Neural crest cell (in vitro differentiated cells): Measurements from ENCODE around the gene ING4. TPM values are rescaled to one million over a fixed set of nuclear protein-coding genes. Genes with fewer than 3 reads are reported as not detected.
"Not testable (repeated sequence)": the region's sequence is repeated elsewhere in the genome, so short reads cannot be mapped to it uniquely, and the experiment has no call there.

Experiments
- DNase-seq: peaks from one replicate; pipeline ENCODE4 v3.0.0; 2021; ENCODE audit warnings: low read depth, mixed read lengths, low spot score
- H3K27ac Mint-ChIP-seq: one replicate; pipeline ENCODE4 v1.8.0; 2021; ENCODE audit warnings: mild to moderate bottlenecking, mixed read lengths; ENCODE audit not compliant: unreplicated experiment
- H3K27me3 Mint-ChIP-seq: 2 replicates; pipeline ENCODE4 v1.8.0; 2021; ENCODE audit warnings: low read depth, mild to moderate bottlenecking, mixed read lengths
- H3K36me3 Mint-ChIP-seq: 2 replicates; pipeline ENCODE4 v1.8.0; 2021; ENCODE audit warnings: low read depth, mild to moderate bottlenecking, mixed read lengths
- H3K4me1 Mint-ChIP-seq: 2 replicates; pipeline ENCODE4 v1.8.0; 2021; ENCODE audit warnings: mixed read lengths
- H3K4me3 Mint-ChIP-seq: one replicate; pipeline ENCODE4 v1.8.0; 2021; ENCODE audit warnings: mild to moderate bottlenecking, mixed read lengths
- H3K9me3 Mint-ChIP-seq: 2 replicates; pipeline ENCODE4 v1.8.0; 2021; ENCODE audit warnings: mixed read lengths
- long read RNA-seq: library from polyadenylated mRNA; unstranded; transcript quantifications from one replicate; pipeline ENCODE4 v2.0.0, GENCODE V29; 2020
- total RNA-seq: library from RNA; stranded (reverse); gene quantifications from 2 replicates; pipeline ENCODE4 v1.2.1, GENCODE V29; 2021
- TF ChIP-seq, protein P1 (sequence below): fragments of 200-600 bp; sonication (generic); conservative IDR thresholded peaks from 2 replicates; pipeline ENCODE4 v1.5.0; 2021; ENCODE audit warnings: antibody characterized with exemption, mild to moderate bottlenecking

ING4 gene
- 37.9 TPM in 2 replicates for total RNA-seq
- long read RNA-seq, transcript ING4-201 (8 exons, 1,709 nt), result major isoform, 33 of 100 reads
- long read RNA-seq, transcript ING4-203 (8 exons, 741 nt), result minor isoform, 10 of 100 reads
- long read RNA-seq, transcript ING4-218 (7 exons, 1,280 nt), result minor isoform, 6 of 100 reads
- long read RNA-seq, transcript ING4-202 (8 exons, 1,393 nt), result minor isoform, 22 of 100 reads
- long read RNA-seq, partial matches to known transcripts, result 1 of 100 reads
- long read RNA-seq, other reads (novel, unspliced or antisense), result 21 of 100 reads

DNA sequence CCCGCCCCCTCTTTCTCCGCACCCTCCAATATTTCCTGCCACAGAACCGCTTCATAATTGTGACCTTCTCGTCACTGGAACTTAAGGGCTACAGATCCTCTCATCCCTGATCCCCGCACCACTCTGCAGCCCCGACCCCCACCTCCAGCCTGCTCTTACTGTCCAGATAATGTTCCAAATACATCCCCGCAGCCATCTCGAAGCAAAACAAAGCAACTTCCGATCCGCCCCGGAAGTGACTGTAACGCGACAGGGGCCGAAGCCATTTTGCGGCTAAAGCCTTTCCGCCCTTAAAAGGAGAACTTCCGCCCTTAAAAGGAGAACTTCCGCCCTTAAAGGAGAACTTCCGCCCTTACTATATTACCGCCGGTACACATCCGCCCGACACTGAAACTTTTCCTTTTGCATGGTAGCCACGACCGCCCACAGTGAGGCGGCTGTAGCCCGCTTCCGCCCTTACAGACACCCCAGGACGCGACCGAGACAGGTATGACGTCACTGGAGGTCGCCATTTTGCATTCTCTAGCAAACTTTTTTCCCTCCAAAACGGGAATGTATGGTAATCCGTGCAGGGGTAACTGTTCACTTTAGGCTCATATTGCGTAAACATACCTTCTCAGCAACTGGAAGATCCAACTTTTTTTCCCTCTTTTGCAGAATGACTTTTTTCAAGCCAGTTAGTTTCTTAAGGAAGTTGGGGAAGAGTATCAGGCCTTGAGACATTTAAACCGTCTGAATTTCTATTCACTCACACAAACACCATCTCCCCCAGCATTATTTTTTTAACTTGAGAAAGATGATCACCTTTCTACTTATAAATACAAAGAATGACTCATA, at the start of gene ING4:
ING4 (minus strand) TSS at position 214 of the 837 bp plus-strand sequence; CDS start at position 196, 18 bp downstream.
- Mint-ChIP-seq H3K27ac (peak within 1 kb of the TSS; percentile 98), H3K36me3 (peaks cover 6% of the 10 kb centered on the region), H3K27me3 (no peaks in the 10 kb centered on the region), H3K9me3 (no peaks in the 10 kb centered on the region), H3K4me3 (peak within 1 kb of the TSS; percentile 94), H3K4me1 (peaks cover 16% of the 10 kb centered on the region)
- peak; percentile 83 for DNase-seq
- TF ChIP-seq, protein P1, sequence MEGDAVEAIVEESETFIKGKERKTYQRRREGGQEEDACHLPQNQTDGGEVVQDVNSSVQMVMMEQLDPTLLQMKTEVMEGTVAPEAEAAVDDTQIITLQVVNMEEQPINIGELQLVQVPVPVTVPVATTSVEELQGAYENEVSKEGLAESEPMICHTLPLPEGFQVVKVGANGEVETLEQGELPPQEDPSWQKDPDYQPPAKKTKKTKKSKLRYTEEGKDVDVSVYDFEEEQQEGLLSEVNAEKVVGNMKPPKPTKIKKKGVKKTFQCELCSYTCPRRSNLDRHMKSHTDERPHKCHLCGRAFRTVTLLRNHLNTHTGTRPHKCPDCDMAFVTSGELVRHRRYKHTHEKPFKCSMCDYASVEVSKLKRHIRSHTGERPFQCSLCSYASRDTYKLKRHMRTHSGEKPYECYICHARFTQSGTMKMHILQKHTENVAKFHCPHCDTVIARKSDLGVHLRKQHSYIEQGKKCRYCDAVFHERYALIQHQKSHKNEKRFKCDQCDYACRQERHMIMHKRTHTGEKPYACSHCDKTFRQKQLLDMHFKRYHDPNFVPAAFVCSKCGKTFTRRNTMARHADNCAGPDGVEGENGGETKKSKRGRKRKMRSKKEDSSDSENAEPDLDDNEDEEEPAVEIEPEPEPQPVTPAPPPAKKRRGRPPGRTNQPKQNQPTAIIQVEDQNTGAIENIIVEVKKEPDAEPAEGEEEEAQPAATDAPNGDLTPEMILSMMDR, result no peak

DNA sequence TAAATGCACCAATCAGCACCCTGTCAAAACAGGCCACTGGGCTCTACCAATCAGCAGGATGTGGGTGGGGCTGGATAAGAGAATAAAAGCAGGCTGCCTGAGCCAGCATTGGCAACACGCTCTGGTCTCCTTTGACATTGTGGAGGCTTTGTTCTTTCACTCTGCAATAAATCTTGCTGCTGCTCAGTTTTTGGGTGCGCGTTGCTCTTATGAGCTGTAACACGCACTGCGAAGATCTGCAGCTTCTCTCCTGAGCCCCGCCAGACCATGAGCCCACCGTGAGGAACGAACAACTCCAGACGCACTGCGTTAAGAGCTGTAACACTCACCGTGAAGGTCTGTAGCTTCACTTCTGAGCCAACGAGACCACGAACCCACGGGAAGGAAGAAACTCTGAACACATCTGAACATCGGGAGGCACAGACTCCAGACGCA, 46.1 kb upstream of the ING4 start:
- Mint-ChIP-seq H3K9me3 (peaks cover 2% of the 10 kb centered on the region), H3K4me1 (peaks cover 6% of the 10 kb centered on the region), H3K36me3 (no peaks in the 10 kb centered on the region), H3K27me3 (peaks cover 15% of the 10 kb centered on the region), H3K27ac (peak overlapping the region; percentile 79), H3K4me3 (no peak overlapping the region)
- no peak for DNase-seq
- TF ChIP-seq, protein P1, result no peak

DNA sequence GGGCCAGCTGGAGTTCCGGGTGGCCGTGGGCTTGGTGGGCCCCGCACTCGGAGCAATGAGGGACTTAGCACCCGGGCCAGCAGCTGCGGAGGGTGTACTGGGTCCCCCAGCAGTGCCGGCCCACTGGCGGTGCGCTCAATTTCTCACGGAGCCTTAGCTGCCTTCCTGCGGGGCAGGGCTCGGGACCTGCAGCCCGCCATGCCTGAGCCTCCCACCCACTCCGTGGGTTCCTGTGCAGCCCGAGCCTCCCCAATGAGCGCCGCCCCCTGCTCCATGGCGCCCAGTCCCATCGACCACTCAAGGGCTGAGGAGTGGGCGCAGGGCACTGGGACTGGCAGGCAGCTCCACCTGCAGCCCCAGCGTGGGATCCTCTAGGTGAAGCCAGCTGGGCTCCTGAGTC, 45.4 kb upstream of the ING4 start:
- H3K36me3 Mint-ChIP-seq, H3K27ac Mint-ChIP-seq, DNase-seq, H3K9me3 Mint-ChIP-seq, H3K4me1 Mint-ChIP-seq, H3K4me3 Mint-ChIP-seq: not testable (repeated sequence)
- H3K27me3 Mint-ChIP-seq, result peaks cover 20% of the 10 kb centered on the region

DNA sequence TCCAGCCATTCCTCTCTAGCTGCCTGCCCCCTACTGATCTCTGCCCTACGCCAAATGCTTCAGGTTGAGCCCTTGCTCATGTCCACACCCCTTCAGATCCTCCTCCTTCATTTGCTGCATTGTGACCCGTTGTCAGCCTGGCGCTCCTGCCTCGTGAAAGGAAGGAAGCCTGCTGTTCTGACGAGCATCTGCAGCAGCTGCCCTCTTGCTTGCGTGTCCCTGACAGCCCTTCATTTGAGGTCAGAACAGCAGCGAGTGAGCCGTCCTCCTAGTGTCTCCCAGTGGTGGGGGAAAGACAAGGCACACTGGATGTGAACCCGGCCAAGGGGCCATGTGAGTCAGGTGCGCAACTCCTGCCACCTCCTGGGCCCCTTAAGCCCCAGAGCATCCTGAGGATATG, 40.7 kb upstream of the ING4 start:
- TF ChIP-seq, protein P1, result no peak
- Mint-ChIP-seq H3K4me3 (peak overlapping the region; percentile 72), H3K9me3 (no peaks in the 10 kb centered on the region), H3K36me3 (no peaks in the 10 kb centered on the region), H3K27ac (peak overlapping the region; percentile 36), H3K4me1 (peaks cover 19% of the 10 kb centered on the region), H3K27me3 (peaks cover 58% of the 10 kb centered on the region)
- DNase-seq, result no peak

DNA sequence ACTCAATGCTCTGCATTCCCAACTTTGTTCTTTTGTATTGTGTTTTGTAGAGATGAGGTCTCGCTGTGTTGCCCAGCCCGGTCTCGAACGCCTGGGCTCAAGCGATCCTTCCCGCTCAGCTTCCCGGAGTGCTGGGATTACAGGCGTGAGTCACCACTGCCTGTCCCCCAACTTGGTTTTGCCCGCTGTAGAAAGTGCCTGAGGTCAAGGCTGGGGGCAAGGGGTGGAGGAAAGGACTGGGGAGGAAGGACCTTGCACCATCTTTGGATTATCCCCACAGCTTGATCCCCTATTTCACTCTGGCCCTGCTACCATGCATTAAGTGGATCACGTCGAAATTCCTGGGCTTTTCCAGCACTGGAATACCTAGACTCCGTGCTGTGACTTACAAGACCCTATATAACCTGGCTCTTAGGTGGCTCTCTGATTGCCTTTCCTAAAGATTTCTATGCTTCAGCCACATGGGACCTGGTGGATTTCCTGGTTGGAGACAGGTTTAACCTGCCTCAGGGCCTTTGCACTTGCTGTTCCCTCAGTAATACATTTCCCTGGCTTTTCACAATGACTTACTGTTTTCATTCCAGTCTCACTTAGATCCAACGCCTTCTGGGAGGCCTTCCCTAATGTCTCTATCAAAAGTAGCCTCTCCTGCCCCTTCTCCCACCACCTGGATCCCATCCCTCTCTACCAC, 38.3 kb upstream of the ING4 start:
- no peaks in the 10 kb centered on the region for H3K36me3 Mint-ChIP-seq
- peaks cover 71% of the 10 kb centered on the region for H3K27me3 Mint-ChIP-seq
- H3K4me1 Mint-ChIP-seq, result peaks cover 24% of the 10 kb centered on the region
- TF ChIP-seq, protein P1, result no peak
- no peak overlapping the region for H3K27ac Mint-ChIP-seq
- no peak for DNase-seq
- peak overlapping the region; percentile 74 for H3K4me3 Mint-ChIP-seq
- no peaks in the 10 kb centered on the region for H3K9me3 Mint-ChIP-seq
